ENCODE data around the gene HSPA8.

The HSPA8 gene

DNA sequence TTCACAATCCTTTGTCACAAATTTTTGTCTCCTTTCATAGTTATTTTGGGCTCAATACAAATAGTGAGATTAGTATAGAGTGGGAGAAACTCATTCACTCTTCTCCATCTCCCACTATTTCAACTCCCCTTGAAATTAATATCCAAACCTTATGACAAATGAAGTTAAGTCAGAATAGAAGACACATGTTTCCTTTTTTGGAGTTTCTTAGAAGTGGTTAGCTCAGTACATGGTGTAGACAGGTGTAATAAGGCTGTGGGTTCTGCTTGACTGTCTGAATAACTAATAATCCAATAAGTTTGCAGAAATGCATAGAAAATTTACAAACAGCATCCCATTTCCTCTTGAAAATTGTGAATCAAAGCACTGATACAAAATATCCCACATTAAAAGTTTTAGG lies 10.8 kb upstream of the HSPA8 start:
- DNase-seq (ENCODE audit: low read depth): no peak
- TF ChIP-seq, protein P1, sequence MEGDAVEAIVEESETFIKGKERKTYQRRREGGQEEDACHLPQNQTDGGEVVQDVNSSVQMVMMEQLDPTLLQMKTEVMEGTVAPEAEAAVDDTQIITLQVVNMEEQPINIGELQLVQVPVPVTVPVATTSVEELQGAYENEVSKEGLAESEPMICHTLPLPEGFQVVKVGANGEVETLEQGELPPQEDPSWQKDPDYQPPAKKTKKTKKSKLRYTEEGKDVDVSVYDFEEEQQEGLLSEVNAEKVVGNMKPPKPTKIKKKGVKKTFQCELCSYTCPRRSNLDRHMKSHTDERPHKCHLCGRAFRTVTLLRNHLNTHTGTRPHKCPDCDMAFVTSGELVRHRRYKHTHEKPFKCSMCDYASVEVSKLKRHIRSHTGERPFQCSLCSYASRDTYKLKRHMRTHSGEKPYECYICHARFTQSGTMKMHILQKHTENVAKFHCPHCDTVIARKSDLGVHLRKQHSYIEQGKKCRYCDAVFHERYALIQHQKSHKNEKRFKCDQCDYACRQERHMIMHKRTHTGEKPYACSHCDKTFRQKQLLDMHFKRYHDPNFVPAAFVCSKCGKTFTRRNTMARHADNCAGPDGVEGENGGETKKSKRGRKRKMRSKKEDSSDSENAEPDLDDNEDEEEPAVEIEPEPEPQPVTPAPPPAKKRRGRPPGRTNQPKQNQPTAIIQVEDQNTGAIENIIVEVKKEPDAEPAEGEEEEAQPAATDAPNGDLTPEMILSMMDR (IDR thresholded peaks at IDR 0.05; ENCODE audit: insufficient read depth, low read depth, low read length, missing control alignments): no peak
- H3K4me3 ChIP-seq (ENCODE audit: low read depth, low read length): no peak overlapping the region

DNA sequence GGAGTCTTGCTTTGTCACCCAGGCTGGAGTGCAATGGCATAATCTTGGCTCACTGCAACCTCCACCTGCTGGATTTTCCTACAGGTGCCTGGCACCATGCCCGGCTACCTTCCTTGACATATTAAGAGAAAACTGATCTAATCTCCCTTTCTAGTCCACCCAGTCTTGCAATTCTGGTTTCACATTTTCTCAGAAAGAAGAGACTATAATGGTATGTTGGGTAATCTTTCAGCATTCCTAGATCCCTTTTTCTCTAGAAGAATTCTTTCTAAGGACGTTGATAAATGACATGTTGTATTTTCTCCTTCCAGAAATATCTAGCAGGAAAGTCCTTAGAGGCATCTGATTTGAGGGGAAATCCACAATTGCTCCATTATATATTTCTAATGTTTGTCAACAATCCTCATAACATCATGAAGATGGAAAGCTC lies 10.4 kb upstream of the HSPA8 start:
- DNase-seq (ENCODE audit: low read depth): no peak
- H3K4me3 ChIP-seq (ENCODE audit: low read depth, low read length): no peak overlapping the region
- TF ChIP-seq, protein P1 (IDR thresholded peaks at IDR 0.05; ENCODE audit: insufficient read depth, low read depth, low read length, missing control alignments): no peak

DNA sequence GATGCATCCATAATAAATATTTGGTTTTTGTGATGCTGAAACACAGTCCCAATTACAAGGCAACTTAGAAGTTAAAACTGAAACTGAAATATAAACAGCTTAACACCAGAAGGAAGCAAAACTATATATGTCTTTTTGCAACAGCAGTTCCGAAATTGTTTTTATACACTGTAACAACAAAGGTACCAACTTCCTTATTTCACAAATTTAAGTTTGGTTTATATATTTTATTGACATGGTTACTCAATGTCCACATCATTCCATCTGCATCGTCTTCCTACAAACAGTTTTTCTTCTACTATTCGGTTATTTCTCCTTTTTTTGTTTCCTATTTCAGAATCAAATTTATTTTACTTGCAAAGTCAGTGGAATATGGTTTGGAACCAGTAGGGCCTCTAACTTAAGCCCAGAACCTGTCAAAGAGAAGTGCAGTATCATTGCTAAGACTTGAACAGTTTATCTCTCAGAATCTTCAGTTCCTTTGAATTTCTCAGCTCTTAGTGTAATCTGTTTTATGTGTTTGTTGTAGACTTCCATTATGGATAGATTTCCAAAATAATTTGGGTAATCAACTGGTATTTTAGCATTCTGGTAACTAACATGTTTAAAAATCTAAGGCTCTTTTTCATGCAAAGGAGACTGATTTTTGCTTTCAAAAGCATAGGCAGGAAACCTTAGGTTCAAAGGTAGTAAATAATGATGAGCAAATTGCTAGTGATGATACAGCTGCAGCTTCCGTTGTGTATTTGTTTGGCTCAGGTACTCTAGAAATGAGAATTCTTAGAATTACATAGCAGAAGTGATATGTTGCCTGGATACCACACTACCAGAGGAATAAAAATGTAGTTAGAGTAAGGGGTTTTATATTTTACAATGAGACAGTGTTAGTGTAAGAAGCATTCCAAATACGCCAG lies 8.2 kb upstream of the HSPA8 start:
- TF ChIP-seq, protein P1 (IDR thresholded peaks at IDR 0.05; ENCODE audit: insufficient read depth, low read depth, low read length, missing control alignments): no peak
- peak; percentile 70 for DNase-seq (ENCODE audit: low read depth)
- H3K4me3 ChIP-seq (ENCODE audit: low read depth, low read length): peak overlapping the region; percentile 61

DNA sequence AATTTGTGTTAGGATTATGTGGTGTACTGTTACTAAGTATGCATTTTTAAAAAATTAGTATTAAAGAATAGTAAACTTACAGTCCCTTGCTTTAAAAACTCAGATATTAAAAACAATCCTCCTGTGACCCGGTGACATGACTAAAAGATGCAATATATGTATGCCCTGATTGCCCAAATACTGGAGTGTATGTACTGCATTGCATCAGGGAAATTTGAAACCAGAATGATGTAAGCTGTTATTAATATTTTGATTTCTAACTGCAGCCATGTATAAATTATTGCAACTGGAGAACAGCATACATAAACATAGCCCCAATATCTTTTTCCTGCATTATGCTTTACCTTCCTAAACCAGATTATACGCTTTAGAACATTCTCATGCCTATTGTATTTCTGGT lies 3.7 kb upstream of the HSPA8 start:
- no peak overlapping the region for H3K4me3 ChIP-seq (ENCODE audit: low read depth, low read length)
- TF ChIP-seq, protein P1 (IDR thresholded peaks at IDR 0.05; ENCODE audit: insufficient read depth, low read depth, low read length, missing control alignments): no peak
- no peak for DNase-seq (ENCODE audit: low read depth)

DNA sequence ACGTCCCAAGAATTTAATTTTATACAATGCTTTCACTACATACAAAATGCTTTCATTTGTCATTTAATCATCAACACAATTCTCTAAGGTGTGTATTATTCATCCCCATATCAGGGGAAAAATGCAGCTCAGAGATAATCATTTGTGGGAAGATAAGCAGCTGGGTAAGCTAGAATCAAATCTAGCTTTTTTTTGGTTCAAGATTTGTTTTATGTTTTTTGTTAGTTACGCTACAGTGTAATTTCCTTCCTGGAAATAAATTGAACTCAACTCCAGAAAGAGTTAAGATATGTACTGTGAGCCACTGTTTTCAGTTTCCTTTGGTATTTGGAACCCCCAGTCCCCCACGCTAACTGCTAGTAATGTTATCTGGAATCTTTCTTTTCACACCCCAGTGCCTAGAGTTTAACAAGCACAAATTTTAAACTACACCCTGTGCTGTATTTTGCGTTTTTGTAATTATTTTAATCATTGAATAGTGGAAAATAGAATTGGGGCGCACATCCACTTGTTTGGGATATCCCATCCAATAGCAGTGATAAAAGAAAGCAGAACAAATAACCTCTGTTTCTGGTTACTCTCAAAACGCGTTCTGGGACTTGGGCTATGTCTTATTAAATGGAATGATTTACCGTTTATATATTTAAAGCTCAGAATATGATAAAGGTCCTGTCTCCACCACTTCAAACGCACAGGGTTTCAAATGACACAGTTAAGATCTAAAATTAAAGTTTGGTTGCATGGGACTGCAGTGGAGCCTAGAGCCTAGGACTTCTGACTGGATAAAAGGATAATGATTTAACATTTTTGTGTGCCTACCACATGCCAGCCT lies 2.1 kb upstream of the HSPA8 start:
- DNase-seq (ENCODE audit: low read depth): peak; percentile 49
- peak overlapping the region; percentile 89 for H3K4me3 ChIP-seq (ENCODE audit: low read depth, low read length)
- TF ChIP-seq, protein P1 (IDR thresholded peaks at IDR 0.05; ENCODE audit: insufficient read depth, low read depth, low read length, missing control alignments): no peak

DNA sequence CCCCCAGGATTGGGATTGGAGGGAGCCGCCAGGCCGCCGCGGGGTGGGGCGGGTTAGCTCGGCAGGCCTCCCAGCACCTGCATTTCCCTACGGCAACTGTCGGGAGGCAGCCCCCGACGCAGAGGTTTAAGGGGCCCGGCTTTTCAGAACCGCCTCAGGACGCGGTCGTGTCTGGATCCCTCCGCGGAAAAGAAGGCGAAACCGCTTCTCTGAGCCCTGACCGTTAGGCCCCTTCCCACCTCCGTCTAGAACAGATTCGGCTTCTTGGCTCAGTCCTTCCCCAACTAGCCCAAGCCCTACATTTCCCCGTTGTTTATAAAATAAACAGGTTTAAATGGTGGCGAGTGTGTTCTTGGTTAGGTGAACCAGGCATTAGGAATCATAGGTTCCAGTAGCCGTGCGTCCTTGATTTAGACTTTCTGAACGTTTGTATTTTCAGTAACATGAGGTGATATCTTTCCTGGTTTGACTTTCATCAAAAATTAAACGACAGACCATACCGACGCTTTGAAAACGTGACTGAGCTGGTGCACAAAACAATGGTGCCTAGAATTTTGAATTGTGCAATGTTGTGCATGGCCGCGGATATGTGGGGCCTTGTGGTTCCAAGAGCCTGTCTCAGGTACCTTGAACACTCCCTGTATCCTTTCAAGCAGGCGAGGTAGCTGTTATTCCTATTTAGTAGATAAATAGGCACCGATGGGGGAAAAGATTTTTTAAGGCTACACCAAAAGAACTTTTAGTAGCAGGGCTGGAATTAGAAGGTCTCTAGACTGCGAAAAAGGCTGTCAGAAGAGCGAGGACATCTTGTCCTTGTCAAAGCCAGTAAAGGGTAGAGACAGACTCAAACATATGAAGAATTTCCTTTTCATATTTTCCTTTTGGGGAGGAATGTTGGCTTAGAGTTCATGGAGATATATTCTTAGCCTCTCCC lies 1.2 kb upstream of the HSPA8 start:
- TF ChIP-seq, protein P1 (IDR thresholded peaks at IDR 0.05; ENCODE audit: insufficient read depth, low read depth, low read length, missing control alignments): no peak
- peak overlapping the region; percentile 89 for H3K4me3 ChIP-seq (ENCODE audit: low read depth, low read length)
- DNase-seq (ENCODE audit: low read depth): peak; percentile 80

Measured in GM12865 (cell line).